Ectodermal cell (in vitro differentiated cells): Measurements from ENCODE around the gene PIP5K1C.

Source experiments
- H3K27ac ChIP-seq: 2 replicates; pipeline ENCODE4 v1.7.0; 2013; ENCODE audit warnings: mild to moderate bottlenecking, low read depth, low read length; ENCODE audit not compliant: insufficient read depth, poor library complexity, severe bottlenecking
- H3K27me3 ChIP-seq: 2 replicates; pipeline ENCODE4 v1.7.0; 2013; ENCODE audit warnings: mild to moderate bottlenecking, low read length; ENCODE audit not compliant: insufficient read depth, control insufficient read depth, poor library complexity, severe bottlenecking
- H3K36me3 ChIP-seq: one replicate; pipeline ENCODE4 v1.7.0; 2013; ENCODE audit warnings: low read length; ENCODE audit not compliant: control insufficient read depth, insufficient read depth
- H3K4me1 ChIP-seq: one replicate; pipeline ENCODE4 v1.7.0; 2013; ENCODE audit warnings: low read length; ENCODE audit not compliant: control insufficient read depth, insufficient read depth
- H3K4me3 ChIP-seq: 2 replicates; pipeline ENCODE4 v1.7.0; 2013; ENCODE audit warnings: low read depth, low read length, control low read depth; ENCODE audit not compliant: insufficient read depth
- H3K9me3 ChIP-seq: 2 replicates; pipeline ENCODE4 v1.7.0; 2013; ENCODE audit warnings: mild to moderate bottlenecking, low read length, moderate library complexity; ENCODE audit not compliant: control insufficient read depth
- whole genome bisulfite sequencing, 2 experiments: methylation state at CpG; one replicate each; pipeline ENCODE4 v1.1.7; 2013; ENCODE audit warnings: missing lambda C conversion rate in 2 of 2; 5-methylcytosine and 5-hydroxymethylcytosine counted together

Gene PIP5K1C

DNA sequence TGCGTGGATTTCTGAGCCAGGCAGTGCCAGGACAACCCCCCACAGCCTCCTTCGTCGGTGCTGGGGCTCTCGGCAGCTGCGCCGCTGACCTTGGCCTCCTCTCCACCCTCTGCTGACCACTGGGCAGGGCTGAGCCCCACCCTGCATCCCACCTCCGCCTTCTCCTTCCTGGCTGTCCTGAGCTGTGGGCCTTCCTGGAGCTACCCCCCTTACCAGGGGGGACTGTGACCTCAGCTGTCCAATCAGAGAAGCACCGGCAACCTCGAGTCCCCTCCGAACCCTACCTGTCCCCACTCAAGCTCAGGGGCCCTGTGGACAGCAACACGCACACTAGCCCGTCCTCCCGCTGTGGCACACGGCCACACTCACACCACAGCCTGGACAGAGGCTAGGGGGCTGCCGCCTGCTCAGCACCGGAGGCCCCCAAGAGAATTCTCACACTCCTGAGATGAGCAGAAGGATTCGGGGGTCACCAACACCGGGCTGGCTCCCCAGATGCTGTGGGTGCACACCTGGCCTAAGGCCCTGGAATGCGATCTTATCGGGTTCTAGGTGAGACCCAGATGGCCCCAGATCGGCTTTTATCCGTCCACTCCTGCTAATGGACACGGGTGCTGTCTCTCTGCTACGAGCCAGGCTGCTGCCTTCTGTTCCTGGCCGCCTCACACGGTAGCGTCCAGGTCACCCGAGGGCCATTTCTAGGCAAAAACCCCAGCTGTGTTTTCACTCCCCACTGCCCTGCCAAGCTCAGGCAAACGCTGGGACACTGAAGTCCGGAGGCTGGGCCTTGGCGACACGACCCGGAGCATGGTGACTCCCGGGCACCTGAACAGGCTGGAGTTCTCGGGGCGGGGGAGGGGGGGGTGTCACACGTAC lies 41.2 kb downstream of the PIP5K1C start:
- no peak overlapping the region for H3K4me3 ChIP-seq
- H3K9me3 ChIP-seq = no peaks in the 10 kb centered on the region
- H3K36me3 ChIP-seq = peaks cover 17% of the 10 kb centered on the region
- no peaks in the 10 kb centered on the region for H3K4me1 ChIP-seq
- H3K27me3 ChIP-seq = no peaks in the 10 kb centered on the region
- 95% methylated on average over 37 of the region's 37 CpGs for WGBS, 2 experiments
- H3K27ac ChIP-seq = no peak overlapping the region

DNA sequence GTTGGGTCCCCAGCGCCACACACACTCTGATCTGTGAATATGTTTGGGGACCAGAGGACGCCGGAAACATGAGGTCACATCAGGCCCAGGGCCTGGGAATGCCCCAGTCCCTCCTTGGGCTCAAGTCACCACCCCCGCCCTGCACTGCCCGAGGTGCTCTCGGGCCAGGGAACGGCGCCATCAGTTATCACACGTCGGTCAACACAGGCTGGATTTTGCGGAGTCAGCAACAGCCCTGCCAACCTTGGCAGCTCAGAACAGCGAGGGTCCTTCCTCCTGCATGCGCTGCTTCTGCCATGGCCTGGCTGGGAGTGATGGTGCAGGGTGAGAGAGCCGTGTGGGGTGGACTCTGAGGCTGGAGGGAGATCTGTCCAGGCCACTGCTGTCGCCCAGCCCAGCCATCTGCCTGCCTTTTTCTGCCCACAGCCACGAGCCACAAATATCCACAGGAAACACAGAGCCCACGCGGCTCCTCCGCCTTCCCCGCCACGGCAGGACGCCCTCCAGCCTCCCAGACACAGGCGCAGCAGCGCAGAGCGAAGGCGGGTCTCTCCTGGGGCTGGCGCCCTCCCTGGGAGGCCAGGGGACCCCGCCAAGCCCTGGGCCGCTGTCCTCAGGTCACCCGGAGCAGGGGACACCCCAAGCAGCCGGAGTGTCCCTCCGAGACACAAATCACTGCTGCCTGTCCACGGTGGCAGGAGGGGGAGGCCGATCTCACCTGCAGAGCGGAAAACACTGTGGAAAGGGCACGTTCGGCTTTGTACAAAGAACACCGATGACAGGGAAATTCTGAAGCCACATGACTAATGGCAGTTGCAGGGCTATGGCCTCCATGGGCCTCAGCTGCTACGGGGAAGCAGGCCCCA lies 42.0 kb downstream of the PIP5K1C start:
- Histone ChIP-seq H3K4me1 (no peaks in the 10 kb centered on the region), H3K4me3 (no peak overlapping the region), H3K27ac (no peak overlapping the region), H3K9me3 (no peaks in the 10 kb centered on the region), H3K27me3 (no peaks in the 10 kb centered on the region), H3K36me3 (peaks cover 17% of the 10 kb centered on the region)
- WGBS, 2 experiments = 96 to 97% methylated on average over 39 of the region's 39 CpGs

DNA sequence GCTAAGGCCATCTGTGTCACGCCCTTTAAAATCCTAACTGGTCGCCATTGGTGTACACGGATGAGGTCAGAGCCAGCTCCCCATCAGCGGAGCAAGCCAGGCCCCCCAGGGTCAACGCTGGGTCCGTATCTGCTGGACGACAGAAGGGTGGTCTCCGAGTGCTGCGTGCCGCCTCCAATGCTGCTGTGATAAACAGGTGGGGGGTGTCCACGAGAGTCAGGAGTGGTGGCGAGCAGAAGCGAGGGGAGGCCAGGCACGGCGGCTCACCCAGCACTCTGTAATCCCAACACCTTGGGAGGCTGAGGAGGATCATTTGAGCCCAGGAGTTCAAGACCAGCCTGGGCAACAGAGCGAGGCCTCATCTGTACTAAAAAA lies 42.9 kb downstream of the PIP5K1C start:
- no peaks in the 10 kb centered on the region for H3K27me3 ChIP-seq
- peaks cover 17% of the 10 kb centered on the region for H3K36me3 ChIP-seq
- 95 to 97% methylated on average over 16 of the region's 16 CpGs for WGBS, 2 experiments
- H3K9me3 ChIP-seq = no peaks in the 10 kb centered on the region
- H3K4me1 ChIP-seq = no peaks in the 10 kb centered on the region
- H3K27ac ChIP-seq = no peak overlapping the region
- H3K4me3 ChIP-seq = no peak overlapping the region

DNA sequence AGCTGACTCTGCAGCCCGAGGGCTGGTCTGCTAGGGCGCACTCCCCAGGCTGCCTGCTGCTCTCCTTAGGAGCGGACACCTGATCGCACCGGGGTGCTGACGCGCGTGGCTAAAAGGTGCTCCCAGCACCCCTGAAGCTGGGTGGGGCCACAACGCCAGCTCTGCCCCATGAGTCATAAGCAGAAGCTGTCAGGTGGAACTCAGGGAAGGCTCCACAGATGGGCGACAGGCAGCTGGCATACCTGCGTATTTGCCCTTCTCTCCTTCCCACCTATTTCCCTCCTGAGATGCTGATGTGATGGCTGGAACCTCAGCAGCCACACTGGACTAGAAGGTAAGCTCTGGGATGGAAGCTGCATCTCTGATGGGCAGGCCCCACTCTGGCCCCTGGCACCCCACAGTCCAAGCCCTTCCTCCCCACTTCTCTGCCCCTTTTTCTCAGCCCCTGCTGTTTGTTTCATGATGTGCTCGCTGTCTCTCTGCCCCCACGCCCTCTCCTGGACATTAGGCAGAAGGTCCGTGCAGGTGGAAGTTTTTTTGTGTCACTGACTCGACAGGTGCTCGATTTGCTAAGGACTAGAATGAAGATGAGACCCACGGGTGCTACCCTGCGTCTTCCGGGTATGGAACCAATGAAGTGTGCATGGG lies 43.4 kb downstream of the PIP5K1C start:
- Histone ChIP-seq H3K27ac (no peak overlapping the region), H3K9me3 (no peaks in the 10 kb centered on the region), H3K4me1 (no peaks in the 10 kb centered on the region), H3K4me3 (no peak overlapping the region), H3K36me3 (peaks cover 17% of the 10 kb centered on the region), H3K27me3 (no peaks in the 10 kb centered on the region)
- 95 to 97% methylated on average over 19 of the region's 19 CpGs for WGBS, 2 experiments

DNA sequence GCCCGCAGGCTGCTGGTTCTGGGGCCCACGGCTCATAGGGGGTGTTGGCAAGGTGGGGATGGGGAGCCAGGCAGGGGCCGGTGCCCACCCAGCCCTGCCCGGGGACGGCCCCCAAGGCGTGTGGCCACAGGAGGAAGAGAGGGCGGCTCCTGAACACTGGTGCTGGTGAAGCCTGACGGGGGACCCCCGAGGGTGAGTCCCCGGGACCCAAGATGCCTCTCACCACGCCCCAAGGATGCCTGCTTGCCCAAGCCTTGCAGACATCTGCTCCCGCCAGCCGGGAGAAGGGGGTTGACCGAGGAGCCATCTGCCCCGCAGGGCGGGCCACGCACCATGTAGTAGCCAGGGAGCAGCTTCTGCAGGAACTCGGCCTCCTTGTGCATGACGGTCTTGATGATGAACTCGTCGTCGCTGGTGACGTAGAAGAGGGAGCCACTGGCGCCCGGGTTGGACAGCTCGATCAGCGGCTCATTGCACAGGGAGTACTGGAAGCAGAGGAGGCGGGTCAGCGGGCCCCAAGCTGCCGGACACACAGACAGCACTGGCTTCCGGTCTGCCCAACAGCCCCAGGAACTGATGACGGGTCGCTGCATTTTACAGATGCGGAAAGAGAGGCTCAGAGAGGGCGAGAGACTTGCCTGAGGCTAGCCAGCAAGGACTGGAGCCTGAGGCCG lies 44.1 kb downstream of the PIP5K1C start:
- H3K9me3 ChIP-seq = no peaks in the 10 kb centered on the region
- no peak overlapping the region for H3K27ac ChIP-seq
- H3K36me3 ChIP-seq = peaks cover 18% of the 10 kb centered on the region
- H3K4me1 ChIP-seq = no peaks in the 10 kb centered on the region
- no peak overlapping the region for H3K4me3 ChIP-seq
- H3K27me3 ChIP-seq = no peaks in the 10 kb centered on the region
- 92 to 93% methylated on average over 36 of the region's 36 CpGs for WGBS, 2 experiments

DNA sequence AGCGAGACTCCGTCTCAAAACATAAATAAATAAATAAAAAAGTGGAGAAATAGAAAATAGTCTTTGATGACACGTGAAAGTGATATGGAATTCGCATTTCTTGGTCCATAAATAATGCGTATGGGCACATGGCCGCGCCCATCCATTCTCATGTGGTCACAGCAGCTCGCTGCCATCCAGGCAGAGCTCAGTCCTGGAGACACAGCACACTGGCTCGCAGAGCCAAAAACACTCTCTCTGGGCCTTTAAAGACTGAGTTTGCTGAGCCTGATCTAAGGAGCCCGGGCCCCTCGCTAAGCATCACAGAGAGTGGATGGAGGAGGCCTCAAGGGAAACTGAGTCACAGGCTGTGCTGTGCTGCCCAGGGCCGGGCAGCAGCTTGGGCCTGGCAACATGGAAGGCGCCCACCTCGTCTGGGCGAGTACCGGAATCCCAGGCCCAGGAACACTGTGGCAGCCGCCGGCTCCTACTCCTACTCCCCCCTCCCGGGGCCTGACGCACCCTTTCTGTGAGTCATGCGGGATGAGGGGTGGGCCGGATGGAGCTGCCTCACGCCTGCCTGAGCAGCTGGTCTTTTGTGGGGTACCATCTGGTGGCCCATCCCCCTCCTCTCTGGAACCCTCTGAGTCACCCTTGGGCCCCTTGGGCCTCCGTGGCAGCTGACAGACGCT lies 44.7 kb downstream of the PIP5K1C start:
- Histone ChIP-seq H3K36me3 (peaks cover 21% of the 10 kb centered on the region), H3K27ac (no peak overlapping the region), H3K9me3 (no peaks in the 10 kb centered on the region), H3K27me3 (no peaks in the 10 kb centered on the region), H3K4me3 (no peak overlapping the region), H3K4me1 (no peaks in the 10 kb centered on the region)
- WGBS, 2 experiments = 90 to 91% methylated on average over 23 to 25 of the region's 25 CpGs

DNA sequence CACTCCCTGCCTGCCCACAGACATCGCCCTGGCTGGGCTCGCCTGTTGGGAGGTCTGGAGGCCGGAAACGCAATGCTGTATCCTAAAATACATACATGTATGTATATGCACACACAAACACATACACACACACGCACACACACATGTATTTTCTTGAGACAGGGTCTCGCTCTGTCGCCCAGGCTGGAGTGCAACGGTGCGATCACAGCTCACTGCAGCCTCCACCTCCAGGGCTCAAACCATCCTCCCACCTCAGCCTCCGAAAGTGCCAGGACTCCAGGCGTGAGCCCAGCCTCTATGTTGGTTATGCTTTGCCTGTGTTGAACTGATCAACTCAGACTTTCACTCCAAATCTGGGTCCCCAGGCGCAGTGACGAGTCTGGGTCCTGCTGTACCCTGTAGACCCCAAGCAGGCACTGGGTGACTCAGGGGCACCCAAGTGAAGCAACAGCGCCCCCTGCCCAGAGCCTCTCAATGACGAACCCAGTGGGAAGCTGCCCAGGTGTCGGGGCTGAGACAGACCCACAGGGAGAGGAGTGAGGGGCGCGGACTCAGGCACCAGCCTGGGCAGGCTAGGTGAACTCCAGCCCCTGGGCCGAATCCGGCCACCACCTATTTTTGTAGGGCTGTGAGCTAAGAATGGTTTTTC lies 46.3 kb downstream of the PIP5K1C start:
- H3K4me1 ChIP-seq = no peaks in the 10 kb centered on the region
- no peak overlapping the region for H3K4me3 ChIP-seq
- H3K9me3 ChIP-seq = no peaks in the 10 kb centered on the region
- WGBS, 2 experiments = 92 to 95% methylated on average over 20 of the region's 20 CpGs
- no peak overlapping the region for H3K27ac ChIP-seq
- H3K27me3 ChIP-seq = no peaks in the 10 kb centered on the region
- H3K36me3 ChIP-seq = peaks cover 21% of the 10 kb centered on the region

DNA sequence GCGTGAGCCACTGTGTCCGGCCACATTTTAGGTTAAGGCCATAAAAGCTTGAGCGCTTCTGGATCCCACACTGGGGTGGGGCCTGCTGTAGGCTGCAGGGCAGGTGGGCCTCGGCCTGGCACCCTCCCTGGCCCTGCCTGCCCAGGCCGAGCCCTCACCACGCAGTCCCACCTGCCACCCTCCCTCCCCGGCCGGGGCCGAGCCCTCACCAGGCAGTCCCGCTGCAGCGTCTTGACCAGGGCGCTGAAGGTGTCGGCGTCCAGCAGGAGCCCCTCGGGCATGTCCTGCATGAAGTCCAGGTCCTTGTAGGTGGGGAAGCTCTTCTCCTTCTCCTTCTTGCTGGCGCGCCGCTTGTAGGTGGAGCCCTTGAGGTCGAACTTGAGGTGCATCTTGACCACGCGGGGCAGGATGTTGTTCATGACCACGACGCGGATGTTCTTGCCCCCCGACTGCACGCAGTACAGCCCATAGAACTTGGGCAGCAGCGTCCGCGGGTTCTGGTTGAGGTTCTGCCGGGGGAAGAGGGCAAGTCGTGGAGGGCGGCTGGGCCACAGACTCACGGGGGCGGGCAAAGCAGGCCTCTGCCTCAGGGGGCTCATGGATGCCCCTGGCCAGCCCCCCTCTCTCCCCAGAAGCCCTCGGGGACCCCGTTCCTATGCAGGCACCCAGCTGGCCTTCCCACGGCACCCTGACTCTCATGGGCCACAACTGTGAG lies 47.0 kb downstream of the PIP5K1C start:
- Histone ChIP-seq H3K27ac (no peak overlapping the region), H3K4me3 (no peak overlapping the region), H3K36me3 (peaks cover 17% of the 10 kb centered on the region), H3K9me3 (no peaks in the 10 kb centered on the region), H3K27me3 (no peaks in the 10 kb centered on the region), H3K4me1 (no peaks in the 10 kb centered on the region)
- 93 to 94% methylated on average over 37 of the region's 37 CpGs for WGBS, 2 experiments

DNA sequence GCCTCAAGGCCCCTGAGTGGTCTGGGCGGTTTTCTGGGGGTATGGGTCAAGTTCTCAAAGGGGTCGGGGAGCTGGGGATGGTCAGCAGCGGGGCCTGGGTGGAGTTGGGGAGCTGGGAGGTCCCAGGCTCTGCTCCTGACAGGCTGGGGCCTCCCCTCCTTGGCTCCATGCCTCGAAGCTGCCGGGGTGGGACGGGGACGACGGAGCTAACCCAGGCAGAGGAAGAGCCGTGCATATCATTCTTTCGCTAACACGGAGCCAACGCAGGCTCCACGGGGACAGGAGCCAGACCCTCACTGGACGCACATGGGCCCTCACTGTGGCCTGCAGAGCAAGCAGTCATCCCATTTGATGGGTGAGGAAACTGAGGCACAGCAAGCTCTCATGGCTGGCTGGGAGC lies 47.8 kb downstream of the PIP5K1C start:
- peaks cover 15% of the 10 kb centered on the region for H3K36me3 ChIP-seq
- WGBS, 2 experiments = 95 to 97% methylated on average over 14 of the region's 14 CpGs

More for the DNA sequence above, 47.8 kb downstream of the PIP5K1C start:
- Histone ChIP-seq H3K4me1 (no peaks in the 10 kb centered on the region), H3K4me3 (no peak overlapping the region), H3K9me3 (no peaks in the 10 kb centered on the region), H3K27me3 (no peaks in the 10 kb centered on the region), H3K27ac (no peak overlapping the region)
